HG03135 (cell line): ENCODE measurements around the gene PTPRCAP.

Experiments used
- ATAC-seq: cut with Tn5 transposase; IDR thresholded peaks from one replicate; pipeline ENCODE4 v1.9.1; 2021; ENCODE audit warnings: mild to moderate bottlenecking, moderate library complexity; ENCODE audit not compliant: unreplicated experiment

The PTPRCAP gene

GRCh38 chr11:67398661-67399563 is 38.6 kb downstream of the PTPRCAP start:
- ATAC-seq = no peak

- ATAC-seq = no peak
Observed at GRCh38 chr11:67397986-67398660, 39.4 kb downstream of the PTPRCAP start.

GRCh38 chr11:67397536-67397935 is 39.9 kb downstream of the PTPRCAP start:
- ATAC-seq = no peak

GRCh38 chr11:67396587-67397389 is 40.7 kb downstream of the PTPRCAP start:
- no peak for ATAC-seq

- no peak for ATAC-seq
Observed at GRCh38 chr11:67396259-67396581, 41.3 kb downstream of the PTPRCAP start.

GRCh38 chr11:67395555-67396258 is 41.8 kb downstream of the PTPRCAP start:
- ATAC-seq = no peak

GRCh38 chr11:67393990-67394389 is 43.5 kb downstream of the PTPRCAP start:
- ATAC-seq = no peak

- ATAC-seq = no peak
Observed at GRCh38 chr11:67393437-67393836, 44.0 kb downstream of the PTPRCAP start.

GRCh38 chr11:67392183-67392715 is 45.2 kb downstream of the PTPRCAP start:
- peak; percentile 16 for ATAC-seq

- peak; percentile 44 for ATAC-seq
Observed at GRCh38 chr11:67391304-67392182, 45.9 kb downstream of the PTPRCAP start, which contains the start of gene RAD9A. RAD9A (plus strand) TSS chr11:67391986; CDS start chr11:67392045, 59 bp downstream.

GRCh38 chr11:67390947-67391303 is 46.6 kb downstream of the PTPRCAP start:
- ATAC-seq = no peak

GRCh38 chr11:67389477-67389876 is 48.0 kb downstream of the PTPRCAP start:
- no peak for ATAC-seq

- no peak for ATAC-seq
Observed at GRCh38 chr11:67387518-67387917, 50.0 kb downstream of the PTPRCAP start.

GRCh38 chr11:67387069-67387468 is 50.4 kb downstream of the PTPRCAP start:
- ATAC-seq = no peak
